GM23338 (cell line): ENCODE data around the gene RAD51B. TPM values are rescaled to one million over a fixed set of nuclear protein-coding genes. Genes with fewer than 3 reads are reported as not detected.

Experiments
- ATAC-seq: fragments of 200-7000 bp; cut with Tn5 transposase; 3 replicates; pipeline ENCODE4 v1.9.1; 2020
- DNase-seq: peaks from one replicate; pipeline ENCODE4 v3.0.0-alpha.2; 2015; ENCODE audit warnings: low spot score
- H2AFZ ChIP-seq: fragments of 200-600 bp; sonication (generic); 2 replicates; pipeline ENCODE4 v1.8.0; 2016; ENCODE audit warnings: antibody characterized with exemption, mild to moderate bottlenecking, moderate library complexity
- H3F3A ChIP-seq: fragments of 200-600 bp; sonication (generic); replicated peaks from 2 replicates; pipeline ENCODE4 v1.8.0; 2017; ENCODE audit warnings: antibody characterized with exemption, mixed run types, low read depth
- H3K27ac ChIP-seq: fragments of 200-600 bp; sonication (generic); 2 replicates; pipeline ENCODE4 v1.6.1; 2016; ENCODE audit warnings: low read depth
- H3K27me3 ChIP-seq: fragments of 200-600 bp; sonication (generic); 2 replicates; pipeline ENCODE4 v1.8.0; 2016; ENCODE audit warnings: mild to moderate bottlenecking, mixed run types, moderate library complexity; ENCODE audit not compliant: insufficient read depth
- H3K36me3 ChIP-seq: fragments of 200-600 bp; sonication (generic); 2 replicates; pipeline ENCODE4 v1.8.0; 2016; ENCODE audit warnings: mild to moderate bottlenecking; ENCODE audit not compliant: insufficient read depth
- H3K4me1 ChIP-seq: fragments of 200-600 bp; sonication (generic); 2 replicates; pipeline ENCODE4 v1.8.0; 2016; ENCODE audit warnings: mild to moderate bottlenecking, moderate library complexity; ENCODE audit not compliant: insufficient read depth
- H3K4me2 ChIP-seq: fragments of 200-600 bp; sonication (generic); 2 replicates; pipeline ENCODE4 v1.7.1; 2017; ENCODE audit warnings: mixed run types
- H3K4me3 ChIP-seq: fragments of 200-600 bp; sonication (generic); 2 replicates; pipeline ENCODE4 v1.6.1; 2016; ENCODE audit warnings: mixed run types
- H3K79me2 ChIP-seq: fragments of 200-600 bp; sonication (generic); replicated peaks from 2 replicates; pipeline ENCODE4 v1.8.0; 2017; ENCODE audit warnings: mild to moderate bottlenecking; ENCODE audit not compliant: insufficient read depth
- H3K9me2 ChIP-seq: fragments of 200-600 bp; sonication (generic); 2 replicates; pipeline ENCODE4 v1.8.0; 2017; ENCODE audit not compliant: insufficient read depth
- H4K20me1 ChIP-seq: fragments of 200-600 bp; sonication (generic); replicated peaks from 2 replicates; pipeline ENCODE4 v1.8.0; 2017; ENCODE audit warnings: mild to moderate bottlenecking; ENCODE audit not compliant: insufficient read depth
- H3K27ac Mint-ChIP-seq: 2 replicates; pipeline ENCODE4 v1.8.0; 2020; ENCODE audit warnings: inconsistent platforms, mild to moderate bottlenecking, moderate library complexity, mixed read lengths
- H3K27me3 Mint-ChIP-seq: 3 replicates; pipeline ENCODE4 v1.8.0; 2022; ENCODE audit warnings: low read depth, mild to moderate bottlenecking, moderate library complexity, mixed read lengths, inconsistent platforms; ENCODE audit not compliant: insufficient read depth, poor library complexity
- H3K36me3 Mint-ChIP-seq: 3 replicates; pipeline ENCODE4 v1.8.0; 2021; ENCODE audit warnings: low read depth, mild to moderate bottlenecking, inconsistent platforms, moderate library complexity, mixed read lengths
- H3K4me1 Mint-ChIP-seq: 3 replicates; pipeline ENCODE4 v1.8.0; 2020; ENCODE audit warnings: mild to moderate bottlenecking, inconsistent platforms, mixed read lengths
- H3K4me3 Mint-ChIP-seq: 3 replicates; pipeline ENCODE4 v1.8.0; 2021; ENCODE audit warnings: moderate library complexity, mild to moderate bottlenecking, inconsistent platforms, mixed read lengths
- H3K9me3 Mint-ChIP-seq: 3 replicates; pipeline ENCODE4 v1.8.0; 2020; ENCODE audit warnings: moderate library complexity, mild to moderate bottlenecking, inconsistent platforms, mixed read lengths
- CREB1 ChIP-seq: fragments of 250-450 bp; sonication (Bioruptor Pico); IDR thresholded peaks from 2 replicates; pipeline ENCODE4 v1.5.0; 2020; ENCODE audit warnings: low read depth, mild to moderate bottlenecking, moderate library complexity
- CTCF ChIP-seq, 2 experiments: fragments of 200-600 bp in 1 of 2; sonication (generic) in 1 of 2; conservative IDR thresholded peaks; 2 replicates each; pipeline versions ENCODE4 v1.5.1 to v1.6.1; 2016 to 2017; ENCODE audit warnings: antibody characterized with exemption in 2 of 2, low read depth in 2 of 2, mild to moderate bottlenecking in 2 of 2, moderate library complexity in 1 of 2
- ETS1 ChIP-seq: IDR thresholded peaks from 2 replicates; pipeline ENCODE4 v1.6.1; 2016; ENCODE audit warnings: antibody characterized with exemption
- EZH2 ChIP-seq: fragments of 200-600 bp; sonication (generic); IDR thresholded peaks from one replicate; pipeline ENCODE4 v1.8.0; 2017; ENCODE audit warnings: antibody characterized with exemption, mild to moderate bottlenecking, low read depth; ENCODE audit not compliant: unreplicated experiment
- EZH2phosphoT487 ChIP-seq: fragments of 200-600 bp; sonication (generic); IDR thresholded peaks from one replicate; pipeline ENCODE4 v1.8.1; 2018; ENCODE audit warnings: antibody characterized with exemption; ENCODE audit not compliant: unreplicated experiment
- JUNB ChIP-seq: IDR thresholded peaks from one replicate; pipeline ENCODE4 v1.6.1; 2016; ENCODE audit warnings: antibody characterized with exemption; ENCODE audit not compliant: unreplicated experiment
- NANOG ChIP-seq: IDR thresholded peaks from 2 replicates; pipeline ENCODE4 v1.6.1; 2016; ENCODE audit warnings: antibody characterized with exemption, borderline replicate concordance
- POLR2AphosphoS5 ChIP-seq: IDR thresholded peaks from 2 replicates; pipeline ENCODE4 v1.6.1; 2016; ENCODE audit warnings: antibody characterized with exemption, low read depth
- REST ChIP-seq: IDR thresholded peaks from one replicate; pipeline ENCODE4 v1.6.1; 2018; ENCODE audit warnings: antibody characterized with exemption; ENCODE audit not compliant: unreplicated experiment
- STAT1 ChIP-seq: IDR thresholded peaks from one replicate; pipeline ENCODE4 v1.6.1; 2016; ENCODE audit warnings: antibody characterized with exemption; ENCODE audit not compliant: unreplicated experiment
- ZNF114 ChIP-seq: fragments of 250-450 bp; sonication (Bioruptor Pico); IDR thresholded peaks from 2 replicates; pipeline ENCODE4 v1.5.0; 2020; ENCODE audit warnings: mild to moderate bottlenecking, moderate library complexity
- ZNF331 ChIP-seq: fragments of 250-450 bp; sonication (Bioruptor Pico); IDR thresholded peaks from 2 replicates; pipeline ENCODE4 v1.5.0; 2020; ENCODE audit warnings: low read depth, mild to moderate bottlenecking, moderate library complexity
- polyA plus RNA-seq: library from polyadenylated mRNA; unstranded; fragments of >200 nt; fragmentation: Nextera tagmentation; extraction: Ambion mirVana; gene quantifications from 2 replicates; pipeline ENCODE4 v1.2.1, GENCODE V29; 2016
- total RNA-seq: library from RNA; depleted of rRNA; stranded (reverse); fragments of >200 nt; shearing (Covaris generic); gene quantifications from 2 replicates; pipeline ENCODE4 v1.2.3, GENCODE V29; 2014
- TF ChIP-seq, protein P1 (sequence below): fragments of 250-450 bp; sonication (Bioruptor Pico); IDR thresholded peaks from 2 replicates; pipeline ENCODE4 v1.5.0; 2020; ENCODE audit warnings: mild to moderate bottlenecking, moderate library complexity

The RAD51B gene
- total and polyA plus RNA-seq, 2 experiments from 2014 or later: 15.7 to 29.1 TPM

DNA sequence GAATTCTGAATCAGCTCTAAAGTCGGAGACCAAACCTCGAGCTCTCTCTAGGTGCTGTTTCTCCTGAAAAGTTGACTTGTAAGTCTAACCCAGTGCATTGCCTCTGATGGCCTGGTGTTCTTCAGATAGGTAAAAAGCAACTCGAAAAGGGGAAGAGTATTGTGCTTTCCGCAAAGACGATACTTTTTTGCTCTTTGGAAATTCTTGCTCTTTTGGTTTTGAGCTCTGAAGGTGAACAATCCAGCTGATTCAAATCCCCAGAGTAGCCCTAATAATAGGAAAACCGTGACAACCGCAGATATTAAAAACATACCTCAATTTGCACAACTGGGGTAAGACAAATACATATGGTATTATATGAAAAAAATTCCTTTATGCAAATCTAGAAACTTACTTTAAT, 447.4 kb downstream of the RAD51B start:
- no peaks in the 10 kb centered on the region for H3F3A ChIP-seq
- H3K27me3 ChIP-seq: no peaks in the 10 kb centered on the region
- Mint-ChIP-seq H3K4me3 (no peak overlapping the region), H3K27me3 (no peaks in the 10 kb centered on the region), H3K36me3 (no peaks in the 10 kb centered on the region), H3K9me3 (no peaks in the 10 kb centered on the region), H3K4me1 (peaks cover 35% of the 10 kb centered on the region), H3K27ac (no peak overlapping the region)
- no peak overlapping the region for H3K4me3 ChIP-seq
- H2AFZ ChIP-seq: no peak overlapping the region
- H3K4me1 ChIP-seq: peaks cover 29% of the 10 kb centered on the region
- H3K79me2 ChIP-seq: no peaks in the 10 kb centered on the region
- no peak overlapping the region for H3K27ac ChIP-seq
- H3K36me3 ChIP-seq: no peaks in the 10 kb centered on the region
- no peaks in the 10 kb centered on the region for H4K20me1 ChIP-seq
- no peak for TF ChIP-seq ZNF331 (CRISPR knock-in tag)
- TF ChIP-seq REST: no peak
- no peak for TF ChIP-seq ETS1
- no peak for TF ChIP-seq NANOG
- TF ChIP-seq JUNB: no peak
- TF ChIP-seq CREB1 (CRISPR knock-in tag): no peak
- no peak for TF ChIP-seq EZH2phosphoT487
- no peak for TF ChIP-seq STAT1
- TF ChIP-seq ZNF114: no peak
- TF ChIP-seq, protein P1, sequence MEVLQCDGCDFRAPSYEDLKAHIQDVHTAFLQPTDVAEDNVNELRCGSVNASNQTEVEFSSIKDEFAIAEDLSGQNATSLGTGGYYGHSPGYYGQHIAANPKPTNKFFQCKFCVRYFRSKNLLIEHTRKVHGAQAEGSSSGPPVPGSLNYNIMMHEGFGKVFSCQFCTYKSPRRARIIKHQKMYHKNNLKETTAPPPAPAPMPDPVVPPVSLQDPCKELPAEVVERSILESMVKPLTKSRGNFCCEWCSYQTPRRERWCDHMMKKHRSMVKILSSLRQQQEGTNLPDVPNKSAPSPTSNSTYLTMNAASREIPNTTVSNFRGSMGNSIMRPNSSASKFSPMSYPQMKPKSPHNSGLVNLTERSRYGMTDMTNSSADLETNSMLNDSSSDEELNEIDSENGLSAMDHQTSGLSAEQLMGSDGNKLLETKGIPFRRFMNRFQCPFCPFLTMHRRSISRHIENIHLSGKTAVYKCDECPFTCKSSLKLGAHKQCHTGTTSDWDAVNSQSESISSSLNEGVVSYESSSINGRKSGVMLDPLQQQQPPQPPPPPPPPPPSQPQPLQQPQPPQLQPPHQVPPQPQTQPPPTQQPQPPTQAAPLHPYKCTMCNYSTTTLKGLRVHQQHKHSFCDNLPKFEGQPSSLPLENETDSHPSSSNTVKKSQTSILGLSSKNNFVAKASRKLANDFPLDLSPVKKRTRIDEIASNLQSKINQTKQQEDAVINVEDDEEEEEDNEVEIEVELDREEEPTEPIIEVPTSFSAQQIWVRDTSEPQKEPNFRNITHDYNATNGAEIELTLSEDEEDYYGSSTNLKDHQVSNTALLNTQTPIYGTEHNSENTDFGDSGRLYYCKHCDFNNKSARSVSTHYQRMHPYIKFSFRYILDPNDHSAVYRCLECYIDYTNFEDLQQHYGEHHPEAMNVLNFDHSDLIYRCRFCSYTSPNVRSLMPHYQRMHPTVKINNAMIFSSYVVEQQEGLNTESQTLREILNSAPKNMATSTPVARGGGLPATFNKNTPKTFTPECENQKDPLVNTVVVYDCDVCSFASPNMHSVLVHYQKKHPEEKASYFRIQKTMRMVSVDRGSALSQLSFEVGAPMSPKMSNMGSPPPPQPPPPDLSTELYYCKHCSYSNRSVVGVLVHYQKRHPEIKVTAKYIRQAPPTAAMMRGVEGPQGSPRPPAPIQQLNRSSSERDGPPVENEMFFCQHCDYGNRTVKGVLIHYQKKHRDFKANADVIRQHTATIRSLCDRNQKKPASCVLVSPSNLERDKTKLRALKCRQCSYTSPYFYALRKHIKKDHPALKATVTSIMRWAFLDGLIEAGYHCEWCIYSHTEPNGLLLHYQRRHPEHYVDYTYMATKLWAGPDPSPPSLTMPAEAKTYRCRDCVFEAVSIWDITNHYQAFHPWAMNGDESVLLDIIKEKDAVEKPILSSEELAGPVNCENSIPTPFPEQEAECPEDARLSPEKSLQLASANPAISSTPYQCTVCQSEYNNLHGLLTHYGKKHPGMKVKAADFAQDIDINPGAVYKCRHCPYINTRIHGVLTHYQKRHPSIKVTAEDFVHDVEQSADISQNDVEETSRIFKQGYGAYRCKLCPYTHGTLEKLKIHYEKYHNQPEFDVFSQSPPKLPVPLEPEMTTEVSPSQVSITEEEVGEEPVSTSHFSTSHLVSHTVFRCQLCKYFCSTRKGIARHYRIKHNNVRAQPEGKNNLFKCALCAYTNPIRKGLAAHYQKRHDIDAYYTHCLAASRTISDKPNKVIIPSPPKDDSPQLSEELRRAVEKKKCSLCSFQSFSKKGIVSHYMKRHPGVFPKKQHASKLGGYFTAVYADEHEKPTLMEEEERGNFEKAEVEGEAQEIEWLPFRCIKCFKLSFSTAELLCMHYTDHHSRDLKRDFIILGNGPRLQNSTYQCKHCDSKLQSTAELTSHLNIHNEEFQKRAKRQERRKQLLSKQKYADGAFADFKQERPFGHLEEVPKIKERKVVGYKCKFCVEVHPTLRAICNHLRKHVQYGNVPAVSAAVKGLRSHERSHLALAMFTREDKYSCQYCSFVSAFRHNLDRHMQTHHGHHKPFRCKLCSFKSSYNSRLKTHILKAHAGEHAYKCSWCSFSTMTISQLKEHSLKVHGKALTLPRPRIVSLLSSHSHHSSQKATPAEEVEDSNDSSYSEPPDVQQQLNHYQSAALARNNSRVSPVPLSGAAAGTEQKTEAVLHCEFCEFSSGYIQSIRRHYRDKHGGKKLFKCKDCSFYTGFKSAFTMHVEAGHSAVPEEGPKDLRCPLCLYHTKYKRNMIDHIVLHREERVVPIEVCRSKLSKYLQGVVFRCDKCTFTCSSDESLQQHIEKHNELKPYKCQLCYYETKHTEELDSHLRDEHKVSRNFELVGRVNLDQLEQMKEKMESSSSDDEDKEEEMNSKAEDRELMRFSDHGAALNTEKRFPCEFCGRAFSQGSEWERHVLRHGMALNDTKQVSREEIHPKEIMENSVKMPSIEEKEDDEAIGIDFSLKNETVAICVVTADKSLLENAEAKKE (CRISPR knock-in tag): no peak
- no peak for TF ChIP-seq EZH2
- no peak for TF ChIP-seq CTCF (conservative IDR thresholded peaks at IDR 0.05; ENCODE audit: low read depth in 2 of 2)
- TF ChIP-seq POLR2AphosphoS5: no peak
- H3K4me2 ChIP-seq: no peak overlapping the region
- H3K9me2 ChIP-seq: peaks cover 6% of the 10 kb centered on the region; the same call in 1 of the 2 replicates
- no peak for ATAC-seq
- DNase-seq: no peak
